Neuronal stem cell (in vitro differentiated cells): ENCODE results near the gene BCAS3.
A peak's percentile ranks its signal among the peaks of the same experiment; 100 is the strongest.

Source experiments
- DNase-seq: peaks from one replicate; pipeline ENCODE4 v3.0.0-alpha.2; 2013; ENCODE audit warnings: low spot score
- H2AFZ ChIP-seq: one replicate; pipeline ENCODE4 v1.6.1; 2013; ENCODE audit warnings: mild to moderate bottlenecking, low read length, inconsistent platforms
- H2AK5ac ChIP-seq: 2 replicates; pipeline ENCODE4 v1.6.1; 2013; ENCODE audit warnings: low read depth, mild to moderate bottlenecking, inconsistent platforms, low read length, moderate library complexity, mixed read lengths
- H2BK120ac ChIP-seq: 2 replicates; pipeline ENCODE4 v1.6.1; 2013; ENCODE audit warnings: low read depth, mild to moderate bottlenecking, inconsistent platforms, low read length, moderate library complexity, mixed read lengths
- H2BK12ac ChIP-seq: one replicate; pipeline ENCODE4 v1.6.1; 2013; ENCODE audit warnings: low read length, inconsistent platforms
- H2BK15ac ChIP-seq: 2 replicates; pipeline ENCODE4 v1.6.1; 2013; ENCODE audit warnings: mild to moderate bottlenecking, low read length, inconsistent platforms, mixed read lengths
- H2BK5ac ChIP-seq: one replicate; pipeline ENCODE4 v1.6.1; 2013; ENCODE audit warnings: inconsistent platforms, mild to moderate bottlenecking, low read length, moderate library complexity
- H3K14ac ChIP-seq: one replicate; pipeline ENCODE4 v1.6.1; 2013; ENCODE audit warnings: low read length, inconsistent platforms
- H3K18ac ChIP-seq: 2 replicates; pipeline ENCODE4 v1.6.1; 2013; ENCODE audit warnings: low read length, inconsistent platforms
- H3K23ac ChIP-seq: 2 replicates; pipeline ENCODE4 v1.6.1; 2013; ENCODE audit warnings: low read depth, mild to moderate bottlenecking, mixed read lengths, low read length, inconsistent platforms; ENCODE audit not compliant: poor library complexity
- H3K27ac ChIP-seq: replicated peaks from 3 replicates; pipeline ENCODE4 v1.5.1; 2013; ENCODE audit warnings: low read length, inconsistent platforms
- H3K27me3 ChIP-seq, 3 experiments: 2 replicates each; pipeline ENCODE4 v1.6.1; 2013; ENCODE audit warnings: low read length in 3 of 3, mild to moderate bottlenecking in 2 of 3, inconsistent platforms in 1 of 3, low read depth in 1 of 3, mixed read lengths in 1 of 3, moderate library complexity in 1 of 3; ENCODE audit not compliant: control insufficient read depth in 3 of 3, insufficient read depth in 3 of 3
- H3K36me3 ChIP-seq, 2 donors: replicated peaks in 1 of 2; 2 replicates each; pipeline ENCODE4 v1.6.1; 2013; ENCODE audit warnings: low read length in 2 of 2; ENCODE audit not compliant: control insufficient read depth in 2 of 2, insufficient read depth in 2 of 2
- H3K4ac ChIP-seq: 2 replicates; pipeline ENCODE4 v1.6.1; 2013; ENCODE audit warnings: inconsistent platforms, mild to moderate bottlenecking, low read length, moderate library complexity
- H3K4me1 ChIP-seq, 2 donors: 1 replicate in 1 of 2; 2 replicates in 1 of 2; pipeline ENCODE4 v1.6.1; 2013; ENCODE audit warnings: low read length in 2 of 2, low read depth in 1 of 2; ENCODE audit not compliant: control insufficient read depth in 2 of 2, insufficient read depth in 1 of 2
- H3K4me2 ChIP-seq: one replicate; pipeline ENCODE4 v1.6.1; 2013; ENCODE audit warnings: mild to moderate bottlenecking, low read length, inconsistent platforms; ENCODE audit not compliant: insufficient read depth, poor library complexity, severe bottlenecking
- H3K4me3 ChIP-seq, 2 donors: 2 replicates each; pipeline ENCODE4 v1.5.1; 2013; ENCODE audit warnings: low read length in 2 of 2, mild to moderate bottlenecking in 2 of 2, inconsistent platforms in 1 of 2, moderate library complexity in 1 of 2
- H3K79me1 ChIP-seq: one replicate; pipeline ENCODE4 v1.6.1; 2013; ENCODE audit warnings: low read depth, mild to moderate bottlenecking, inconsistent platforms, low read length, moderate library complexity
- H3K9ac ChIP-seq: one replicate; pipeline ENCODE4 v1.6.1; 2013; ENCODE audit warnings: mild to moderate bottlenecking, low read depth, low read length, inconsistent platforms; ENCODE audit not compliant: poor library complexity
- H3K9me3 ChIP-seq, 2 donors: replicated peaks in 1 of 2; 2 replicates each; pipeline versions ENCODE3 to v1.6.1; 2013; ENCODE audit warnings: low read length in 2 of 2, mild to moderate bottlenecking in 2 of 2, inconsistent platforms in 1 of 2, low read depth in 1 of 2, mixed read lengths in 1 of 2, moderate library complexity in 1 of 2; ENCODE audit not compliant: control insufficient read depth in 2 of 2, insufficient read depth in 1 of 2
- H4K8ac ChIP-seq: one replicate; pipeline ENCODE4 v1.6.1; 2013; ENCODE audit warnings: low read depth, mild to moderate bottlenecking, inconsistent platforms, low read length, moderate library complexity
- H4K91ac ChIP-seq: one replicate; pipeline ENCODE4 v1.6.1; 2013; ENCODE audit warnings: low read length, low read depth, mild to moderate bottlenecking, inconsistent platforms; ENCODE audit not compliant: poor library complexity
- WGBS, 2 donors: extraction: QIAGEN DNeasy Blood & Tissue Kit; methylation state at CpG; one replicate each; pipeline ENCODE4 v1.1.7; 2013; ENCODE audit warnings: missing lambda C conversion rate in 2 of 2, mixed read lengths in 1 of 2; ENCODE audit not compliant: insufficient read length in 2 of 2, insufficient replicate concordance in 1 of 2; ENCODE audit errors: extremely low coverage in 2 of 2; 5-methylcytosine and 5-hydroxymethylcytosine counted together

The BCAS3 gene

DNA sequence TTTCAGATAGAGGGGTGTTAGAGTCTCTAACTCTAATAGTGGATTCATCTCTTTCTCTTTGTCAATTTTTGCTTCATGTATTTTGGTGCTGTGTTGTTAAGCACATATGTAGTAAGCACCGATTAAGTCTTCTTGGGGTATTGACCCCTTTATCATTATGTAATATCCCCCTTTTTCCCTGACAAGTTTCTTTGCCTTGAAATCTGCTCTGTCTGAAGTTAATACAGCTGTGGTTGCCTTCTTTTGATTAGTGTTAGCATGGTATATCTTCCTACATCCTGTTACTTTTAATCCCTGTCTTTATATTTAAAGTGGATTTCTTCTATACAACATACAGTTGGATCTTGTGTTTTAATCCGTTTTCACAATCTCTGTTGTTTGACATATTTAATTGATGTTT lies 60.6 kb downstream of the BCAS3 start:
- Histone ChIP-seq H2BK5ac (no peak overlapping the region), H3K36me3 (no peaks in the 10 kb centered on the region), H3K4me3 (no peak overlapping the region), H4K8ac (no peak overlapping the region), H3K4ac (no peak overlapping the region), H2BK12ac (no peak overlapping the region), H3K27ac (no peak overlapping the region), H3K18ac (no peak overlapping the region), H2BK120ac (no peak overlapping the region), H3K14ac (no peak overlapping the region), H4K91ac (no peak overlapping the region), H3K9me3 (no peaks in the 10 kb centered on the region), H2AFZ (no peak overlapping the region), H3K79me1 (peaks cover 2% of the 10 kb centered on the region), H3K4me1 (no peaks in the 10 kb centered on the region), H3K27me3 (no peaks in the 10 kb centered on the region), H3K4me2 (no peak overlapping the region), H3K23ac (no peak overlapping the region), H2BK15ac (no peak overlapping the region), H2AK5ac (no peak overlapping the region), H3K9ac (no peak overlapping the region)
- no CpG with 5 or more reads among the region's 2 CpGs for WGBS, 2 donors
- no peak for DNase-seq

- no peak overlapping the region for H3K27ac ChIP-seq
- no peaks in the 10 kb centered on the region for H3K27me3 ChIP-seq
Measured at GRCh38 chr17:60740584-60740983, 62.9 kb downstream of the BCAS3 start.

DNA sequence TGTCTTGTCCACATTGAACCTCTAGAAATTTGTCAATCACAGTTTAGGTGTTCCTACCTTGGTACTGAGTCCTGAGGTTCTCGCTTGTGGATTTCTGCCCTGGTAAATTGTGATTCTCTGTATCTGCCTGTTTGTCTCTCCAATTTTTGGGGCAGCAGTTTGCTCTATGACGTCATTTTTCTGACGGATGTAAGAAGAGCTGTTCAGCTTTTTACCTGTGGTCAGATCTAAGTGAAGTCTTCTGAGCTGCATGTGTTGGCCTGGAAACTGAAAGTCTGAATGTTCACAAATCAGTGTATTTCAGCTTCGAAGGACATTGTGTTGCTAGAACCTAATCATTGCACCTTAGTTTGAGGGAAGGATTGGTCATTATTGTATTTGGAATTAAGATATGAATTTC lies 63.4 kb downstream of the BCAS3 start:
- Histone ChIP-seq H3K9ac (no peak overlapping the region), H3K4me3 (no peak overlapping the region), H3K9me3 (no peaks in the 10 kb centered on the region), H3K18ac (no peak overlapping the region), H2BK12ac (no peak overlapping the region), H2BK120ac (no peak overlapping the region), H3K27me3 (no peaks in the 10 kb centered on the region), H3K36me3 (no peaks in the 10 kb centered on the region), H3K4me1 (peaks cover 0 to 18% of the 10 kb centered on the region in 2 donors), H2BK5ac (no peak overlapping the region), H3K27ac (no peak overlapping the region), H4K8ac (no peak overlapping the region), H3K4ac (no peak overlapping the region), H4K91ac (no peak overlapping the region), H3K79me1 (peaks cover 2% of the 10 kb centered on the region), H2AFZ (no peak overlapping the region), H3K14ac (no peak overlapping the region), H2BK15ac (no peak overlapping the region), H2AK5ac (no peak overlapping the region), H3K4me2 (no peak overlapping the region), H3K23ac (no peak overlapping the region)
- no peak for DNase-seq
- no CpG with 5 or more reads among the region's 4 CpGs for WGBS, 2 donors

More at GRCh38 chr17:60740584-60740983, 62.9 kb downstream of the BCAS3 start:
- Histone ChIP-seq H2AFZ (no peak overlapping the region), H3K79me1 (peaks cover 2% of the 10 kb centered on the region), H4K8ac (no peak overlapping the region), H3K23ac (no peak overlapping the region), H2BK15ac (no peak overlapping the region), H3K4me3 (no peak overlapping the region), H3K14ac (no peak overlapping the region), H3K4ac (no peak overlapping the region), H2AK5ac (no peak overlapping the region), H2BK5ac (no peak overlapping the region), H3K9ac (no peak overlapping the region), H3K9me3 (no peaks in the 10 kb centered on the region), H3K4me2 (no peak overlapping the region), H4K91ac (no peak overlapping the region), H2BK120ac (no peak overlapping the region), H2BK12ac (no peak overlapping the region), H3K36me3 (no peaks in the 10 kb centered on the region), H3K18ac (no peak overlapping the region), H3K4me1 (peaks cover 0 to 15% of the 10 kb centered on the region in 2 donors)
- WGBS, 2 donors, result 100% methylated on average over 1 of the region's 4 CpGs
- DNase-seq, result no peak

DNA sequence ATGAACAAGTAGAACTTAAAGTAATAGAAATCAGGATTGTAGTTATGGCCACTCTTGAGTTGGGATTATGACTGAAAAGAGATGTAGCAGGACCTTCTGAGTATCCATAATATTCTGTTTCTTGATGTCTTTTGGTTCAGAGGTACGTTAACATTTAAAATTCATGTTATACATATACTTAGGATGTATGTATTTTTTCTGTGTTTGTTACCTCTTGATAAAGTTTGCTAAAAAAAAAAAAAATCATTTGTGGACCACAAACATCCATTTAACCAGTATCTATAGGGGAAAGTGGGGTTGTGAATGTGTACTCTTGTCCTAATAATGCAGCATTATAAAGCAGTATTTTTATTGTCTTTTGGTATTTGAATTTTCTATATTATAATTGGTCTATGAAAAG lies 65.6 kb downstream of the BCAS3 start:
- Histone ChIP-seq H3K27me3 (no peaks in the 10 kb centered on the region), H3K9ac (no peak overlapping the region), H3K18ac (no peak overlapping the region), H2AK5ac (no peak overlapping the region), H4K8ac (no peak overlapping the region), H3K4me2 (no peak overlapping the region), H2BK5ac (no peak overlapping the region), H2BK15ac (no peak overlapping the region), H3K4me3 (peak overlapping the region in 1 of 2 donors; percentile 27), H3K14ac (no peak overlapping the region), H3K23ac (no peak overlapping the region), H3K4ac (no peak overlapping the region), H2AFZ (peak overlapping the region; percentile 86), H2BK120ac (no peak overlapping the region), H3K4me1 (peaks cover 6 to 26% of the 10 kb centered on the region in 2 donors), H3K79me1 (no peaks in the 10 kb centered on the region), H2BK12ac (no peak overlapping the region), H3K27ac (no peak overlapping the region), H4K91ac (no peak overlapping the region), H3K9me3 (no peaks in the 10 kb centered on the region), H3K36me3 (no peaks in the 10 kb centered on the region)
- WGBS, 2 donors, result no CpG with 5 or more reads among the region's 1 CpG
- no peak for DNase-seq
